Activated CD4-positive, alpha-beta T cell treated with anti-CD3 and anti-CD28 coated beads, Interleukin-10, Interleukin-2, amounts not matched to agents 100 ng/mL and 50 ng/mL, durations not matched to agents 16 hours and 8 hours (primary cell): Measurements from ENCODE around the gene PDE4B.

Experiments used
- DNase-seq: peaks from one replicate; pipeline ENCODE4 v3.0.0-alpha.2; 2020

The PDE4B gene

GRCh38 chr1:65890201-65890843, 97.6 kb downstream of the PDE4B start:
- no peak for DNase-seq

- DNase-seq: no peak
Observed at GRCh38 chr1:65894738-65895605, 102.3 kb downstream of the PDE4B start.

GRCh38 chr1:65896721-65897120, 104.0 kb downstream of the PDE4B start:
- no peak for DNase-seq

- DNase-seq: no peak
Observed at GRCh38 chr1:65897485-65897884, 104.8 kb downstream of the PDE4B start.

DNA sequence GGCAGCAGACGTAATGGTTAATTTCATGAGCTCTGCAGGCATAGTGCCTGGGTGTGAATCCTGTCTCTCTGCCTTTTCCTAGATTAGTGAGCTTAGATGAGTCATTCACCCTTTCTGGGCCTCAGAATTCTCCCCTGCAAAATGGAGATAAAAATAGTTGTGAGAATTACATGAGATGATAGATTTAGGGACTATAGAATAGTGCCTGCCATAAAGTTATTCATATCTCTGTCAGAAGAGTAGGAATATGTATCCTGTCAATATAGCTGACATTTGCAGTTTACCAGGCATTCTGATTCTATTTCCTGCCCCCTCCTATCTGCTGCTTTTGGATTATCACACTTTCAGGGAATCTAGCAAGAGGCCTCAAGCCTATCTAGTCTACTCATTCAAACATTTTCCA, 112.0 kb downstream of the PDE4B start:
- DNase-seq: no peak

DNA sequence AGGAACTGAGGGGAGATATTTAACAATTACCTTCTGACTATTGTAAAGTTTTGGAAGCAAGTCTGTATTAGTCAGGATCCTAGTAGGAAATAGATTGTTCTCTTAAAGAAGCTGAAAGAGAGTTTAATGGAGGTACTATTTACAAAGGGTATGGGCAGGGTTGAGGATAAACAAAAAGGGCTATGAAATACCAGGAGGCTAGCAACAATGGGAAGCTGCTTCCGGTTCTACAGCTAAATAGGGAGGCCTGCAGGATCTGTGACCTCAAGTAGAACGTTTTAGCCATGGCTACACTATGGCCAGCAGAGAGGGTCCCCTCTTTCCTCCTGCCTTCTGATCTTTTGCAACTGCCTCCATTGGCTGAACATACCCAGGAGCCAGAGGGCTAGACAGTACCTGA, 117.7 kb downstream of the PDE4B start:
- DNase-seq: no peak

GRCh38 chr1:65911679-65912078, 119.0 kb downstream of the PDE4B start:
- DNase-seq: no peak

DNA sequence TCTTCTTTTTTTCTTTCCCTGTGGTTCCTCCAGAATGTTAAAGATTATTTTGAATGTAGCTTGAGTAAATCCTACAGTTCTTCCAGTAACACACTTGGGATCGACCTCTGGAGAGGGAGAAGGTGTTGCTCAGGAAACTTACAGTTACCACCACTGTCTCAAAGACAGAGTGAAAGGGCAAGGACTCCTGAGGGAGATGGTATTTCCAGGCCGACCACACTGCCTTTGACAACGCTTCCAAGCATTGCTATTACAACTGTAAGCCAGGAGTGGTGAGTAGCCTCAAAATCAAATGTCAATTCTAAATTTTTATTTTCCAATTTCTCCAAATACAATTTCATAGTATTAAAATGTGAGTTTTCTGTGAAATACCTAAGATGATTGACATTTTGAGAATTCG, 125.9 kb downstream of the PDE4B start:
- no peak for DNase-seq

- DNase-seq: no peak
Observed at GRCh38 chr1:65921446-65921845, 128.8 kb downstream of the PDE4B start.

DNA sequence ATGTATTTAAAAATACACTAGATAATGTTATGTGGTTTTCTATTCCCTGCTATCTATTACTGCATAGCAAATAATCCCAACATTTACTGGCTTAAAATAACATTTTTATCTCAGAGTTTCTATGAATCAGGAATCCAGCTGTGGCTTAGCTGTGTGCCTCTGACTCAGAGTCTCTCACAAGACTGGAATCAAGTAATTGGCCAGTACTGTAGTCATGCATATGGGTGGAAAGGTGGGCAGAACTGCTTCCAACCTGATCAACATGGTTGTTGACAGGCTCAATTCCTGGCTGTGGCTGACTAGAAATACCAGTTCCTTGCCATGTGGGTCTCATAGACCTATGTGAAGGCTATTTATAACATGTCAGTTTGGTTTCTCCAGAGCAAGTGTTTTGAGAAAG, 131.8 kb downstream of the PDE4B start:
- no peak for DNase-seq

DNA sequence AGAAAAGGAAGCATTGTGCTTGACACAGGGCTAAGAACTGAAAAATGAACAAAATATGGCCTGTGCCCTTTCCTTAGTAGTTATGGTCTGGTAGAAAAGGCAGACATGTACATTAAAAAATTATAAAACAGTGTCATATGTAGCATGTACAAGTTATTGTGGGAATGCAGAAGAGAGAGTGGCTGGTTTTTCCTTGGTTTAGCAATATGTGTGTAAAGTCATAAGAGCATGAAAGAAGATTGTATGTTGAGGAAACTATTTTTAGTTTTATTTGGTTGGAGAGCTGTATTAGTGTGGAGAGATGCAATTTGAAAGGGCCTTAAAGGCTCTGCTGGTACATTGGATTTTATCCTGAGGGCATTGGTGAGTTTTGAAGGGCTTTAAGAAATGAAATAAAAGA, 145.8 kb downstream of the PDE4B start:
- DNase-seq: no peak

- DNase-seq: no peak
Observed at GRCh38 chr1:65939191-65939590, 146.5 kb downstream of the PDE4B start.

DNA sequence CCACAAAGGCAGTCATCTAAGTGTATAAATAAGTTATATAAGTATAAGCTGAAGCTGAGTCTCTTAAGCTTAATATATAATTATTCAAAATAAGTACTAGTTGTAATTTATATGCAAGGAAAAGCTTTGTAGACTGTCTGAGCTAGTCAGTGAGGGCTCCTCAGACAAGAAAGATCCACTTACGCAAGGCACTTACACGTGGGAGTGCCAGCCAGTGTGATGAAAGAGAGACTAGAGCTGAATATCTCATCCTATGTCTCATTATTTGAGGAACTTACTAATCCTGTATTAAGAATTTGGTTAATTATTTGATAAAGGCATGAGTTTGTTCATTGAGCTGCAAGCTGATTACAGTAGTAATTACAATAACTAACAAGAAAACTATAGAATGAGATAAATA, 146.9 kb downstream of the PDE4B start:
- no peak for DNase-seq

- no peak for DNase-seq
Observed at GRCh38 chr1:65940126-65940525, 147.4 kb downstream of the PDE4B start.

GRCh38 chr1:65942476-65942875, 149.8 kb downstream of the PDE4B start:
- DNase-seq: no peak

- no peak for DNase-seq
Observed at GRCh38 chr1:65946376-65946775, 153.7 kb downstream of the PDE4B start.

DNA sequence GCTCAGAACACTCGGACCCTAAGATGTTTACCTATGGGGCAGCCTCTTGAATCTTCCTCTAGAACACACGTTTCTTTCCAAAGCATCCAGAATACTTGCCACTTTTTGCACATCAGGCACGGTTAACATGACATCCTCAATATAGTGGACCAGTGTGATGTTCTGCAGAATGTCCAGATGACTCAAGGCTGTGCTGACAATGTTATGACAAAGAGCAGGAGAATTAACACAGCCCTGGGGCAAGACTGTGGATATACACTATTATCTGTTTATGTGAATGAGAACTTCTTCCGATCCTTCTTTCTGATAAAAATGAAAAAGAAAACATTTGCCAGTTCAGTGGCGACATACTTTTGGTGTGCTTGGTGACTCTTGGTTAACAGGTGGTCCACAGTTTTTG, 154.3 kb downstream of the PDE4B start:
- DNase-seq: no peak

DNA sequence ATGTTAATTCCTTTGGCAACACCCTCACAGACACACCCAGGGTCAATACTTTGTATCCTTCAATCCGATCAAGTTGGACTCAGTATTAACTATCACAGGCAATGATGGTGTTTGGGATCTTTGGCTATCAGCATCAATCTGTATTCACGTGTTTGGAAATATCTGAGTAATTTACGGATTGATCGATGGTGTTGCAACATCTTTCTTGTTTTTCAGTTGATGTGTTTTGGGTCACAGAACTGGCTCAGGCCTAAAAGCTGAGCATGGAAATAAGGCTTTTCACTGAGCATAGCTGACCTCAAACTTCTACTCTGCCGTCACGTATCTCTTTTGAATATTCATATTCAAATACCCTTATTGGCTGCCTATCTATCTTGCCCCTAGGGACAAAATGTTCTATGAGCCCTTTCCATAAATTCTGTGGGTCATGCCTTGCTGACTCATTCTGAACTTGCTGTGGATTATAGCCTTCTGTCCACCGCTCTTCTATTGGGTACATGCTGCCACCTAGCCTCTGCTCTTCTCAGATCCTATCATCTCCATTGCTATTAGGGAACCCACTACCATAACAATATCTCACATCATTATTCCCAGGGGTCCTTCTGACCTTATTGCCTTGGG, 156.0 kb downstream of the PDE4B start:
- DNase-seq: no peak

GRCh38 chr1:65949230-65949626, 156.5 kb downstream of the PDE4B start:
- no peak for DNase-seq

- DNase-seq: no peak
Observed at GRCh38 chr1:65949933-65950332, 157.2 kb downstream of the PDE4B start.

GRCh38 chr1:65952696-65953095, 160.0 kb downstream of the PDE4B start:
- no peak for DNase-seq

DNA sequence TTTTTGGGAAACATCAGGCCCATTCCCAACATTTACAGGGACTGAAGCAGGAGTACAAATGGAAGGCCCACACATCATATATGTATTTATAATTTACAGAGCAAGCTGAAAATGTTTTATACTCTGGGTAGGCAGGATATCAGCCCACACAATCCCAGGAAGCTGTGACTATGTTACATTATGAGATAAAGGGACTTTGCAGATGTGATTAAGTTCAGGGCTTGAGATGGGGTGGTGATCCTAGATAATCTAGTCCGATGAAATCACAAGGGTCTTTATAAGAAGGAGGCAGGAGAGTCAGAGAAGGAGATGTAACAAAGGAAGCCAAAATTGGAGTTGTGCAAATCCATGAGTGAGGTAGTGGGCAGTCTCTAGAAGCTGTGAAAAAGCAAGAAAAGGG, 160.5 kb downstream of the PDE4B start:
- DNase-seq: no peak

- DNase-seq: no peak
Observed at GRCh38 chr1:65955071-65955470, 162.4 kb downstream of the PDE4B start.

GRCh38 chr1:65955503-65955902, 162.8 kb downstream of the PDE4B start:
- no peak for DNase-seq
